Bronchial epithelial cell (primary cell): ENCODE measurements around the gene WFS1. TPM values are rescaled to one million over a fixed set of nuclear protein-coding genes. Genes with fewer than 3 reads are reported as not detected.

Experiments used
- DNase-seq: peaks from one replicate; pipeline ENCODE4 v3.0.0-alpha.2; 2010; ENCODE audit warnings: low read depth
- FAIRE-seq: peaks from 2 replicates; lab custom pipeline; 2011; peaks lifted over from hg19 to GRCh38; lab: Jason Lieb, UNC
- H3K27me3 ChIP-seq: 2 replicates; pipeline ENCODE4 v1.5.1; 2011; ENCODE audit warnings: low read length; ENCODE audit not compliant: control insufficient read depth, insufficient read depth
- H3K36me3 ChIP-seq: 2 replicates; pipeline ENCODE4 v1.5.1; 2011; ENCODE audit warnings: low read length; ENCODE audit not compliant: control insufficient read depth, insufficient read depth
- H3K4me3 ChIP-seq: 2 replicates; pipeline ENCODE4 v1.5.1; 2011; ENCODE audit warnings: mild to moderate bottlenecking, low read depth, low read length, control low read depth
- CTCF ChIP-seq: IDR thresholded peaks from 2 replicates; pipeline ENCODE4 v1.5.1; 2011; ENCODE audit warnings: mild to moderate bottlenecking, moderate library complexity, low read length, control low read depth, inconsistent platforms; ENCODE audit not compliant: insufficient read depth, severe bottlenecking
- total RNA-seq: library from RNA; depleted of rRNA; stranded (reverse); fragments of >200 nt; gene quantifications from 2 replicates; pipeline ENCODE4 v1.2.1, GENCODE V29; 2014

WFS1 gene
- total RNA-seq, 1 donor from 2014 or later: 7.9 TPM

GRCh38 chr4:6301732-6302442, 32.2 kb downstream of the WFS1 start:
- H3K27me3 ChIP-seq: no peaks in the 10 kb centered on the region
- no peak overlapping the region for H3K4me3 ChIP-seq
- TF ChIP-seq CTCF: no peak
- H3K36me3 ChIP-seq: peaks cover 8% of the 10 kb centered on the region
- FAIRE-seq (no peak), DNase-seq (no peak)

GRCh38 chr4:6302869-6303268, 33.2 kb downstream of the WFS1 start:
- H3K36me3 ChIP-seq: peaks cover 8% of the 10 kb centered on the region
- no peak for TF ChIP-seq CTCF
- H3K4me3 ChIP-seq: no peak overlapping the region
- no peak for FAIRE-seq
- DNase-seq: no peak
- H3K27me3 ChIP-seq: no peaks in the 10 kb centered on the region

- H3K27me3 ChIP-seq: no peaks in the 10 kb centered on the region
- DNase-seq: no peak
- H3K4me3 ChIP-seq: no peak overlapping the region
- TF ChIP-seq CTCF: no peak
- no peak for FAIRE-seq
- H3K36me3 ChIP-seq: peaks cover 8% of the 10 kb centered on the region
Measured at GRCh38 chr4:6303943-6304342, 34.3 kb downstream of the WFS1 start.

DNA sequence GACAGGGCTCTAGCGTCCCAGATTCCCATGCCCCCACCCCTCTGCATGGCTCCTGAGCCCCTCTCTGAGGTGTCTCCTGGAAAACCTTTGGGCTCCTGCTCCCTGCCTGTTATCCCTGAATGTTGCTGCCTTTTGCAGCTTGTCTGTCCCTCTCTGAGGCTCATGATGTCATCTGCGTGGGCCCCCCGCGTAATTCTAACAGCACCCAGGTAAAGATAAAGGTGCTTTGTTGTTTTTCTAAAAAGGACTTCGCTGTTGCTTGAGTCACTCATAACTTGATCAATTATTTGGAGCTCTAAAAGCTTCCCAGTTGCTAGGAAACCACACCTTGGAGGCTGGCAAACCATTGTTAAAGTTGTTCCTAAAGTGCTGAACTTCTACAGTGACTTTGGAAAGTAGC, 36.6 kb downstream of the WFS1 start:
- DNase-seq: no peak
- no peak for FAIRE-seq
- Histone ChIP-seq H3K4me3 (no peak overlapping the region), H3K36me3 (peaks cover 3% of the 10 kb centered on the region), H3K27me3 (peaks cover 3% of the 10 kb centered on the region)
- no peak for TF ChIP-seq CTCF

DNA sequence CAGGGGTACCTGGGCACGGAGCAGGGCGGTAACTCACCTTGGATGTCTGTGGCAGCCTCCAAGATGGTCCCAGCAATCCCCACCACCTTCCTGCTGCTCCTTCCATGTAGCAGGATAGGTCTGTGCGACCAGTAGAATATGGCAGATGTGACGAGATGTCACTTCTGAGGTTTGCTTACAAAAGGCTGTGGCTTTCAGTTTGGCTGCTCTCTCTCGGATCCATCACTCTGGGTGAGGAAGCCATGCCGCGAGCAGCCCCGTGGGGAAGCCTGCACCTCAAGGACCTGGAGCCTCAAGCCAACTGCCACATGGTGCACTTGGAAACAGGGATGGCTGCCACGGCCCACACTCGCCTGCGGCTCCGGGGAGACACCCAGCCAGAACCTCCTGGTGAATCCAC, 37.6 kb downstream of the WFS1 start:
- TF ChIP-seq CTCF: no peak
- H3K27me3 ChIP-seq: peaks cover 3% of the 10 kb centered on the region
- no peak for FAIRE-seq
- H3K4me3 ChIP-seq: no peak overlapping the region
- H3K36me3 ChIP-seq: no peaks in the 10 kb centered on the region
- DNase-seq: no peak

- no peak for TF ChIP-seq CTCF
- H3K27me3 ChIP-seq: peaks cover 3% of the 10 kb centered on the region
- no peaks in the 10 kb centered on the region for H3K36me3 ChIP-seq
- no peak overlapping the region for H3K4me3 ChIP-seq
- no peak for FAIRE-seq
- no peak for DNase-seq
Measured at GRCh38 chr4:6307891-6308290, 38.2 kb downstream of the WFS1 start.
